ENCODE data around the gene GKN1.

The GKN1 gene

DNA sequence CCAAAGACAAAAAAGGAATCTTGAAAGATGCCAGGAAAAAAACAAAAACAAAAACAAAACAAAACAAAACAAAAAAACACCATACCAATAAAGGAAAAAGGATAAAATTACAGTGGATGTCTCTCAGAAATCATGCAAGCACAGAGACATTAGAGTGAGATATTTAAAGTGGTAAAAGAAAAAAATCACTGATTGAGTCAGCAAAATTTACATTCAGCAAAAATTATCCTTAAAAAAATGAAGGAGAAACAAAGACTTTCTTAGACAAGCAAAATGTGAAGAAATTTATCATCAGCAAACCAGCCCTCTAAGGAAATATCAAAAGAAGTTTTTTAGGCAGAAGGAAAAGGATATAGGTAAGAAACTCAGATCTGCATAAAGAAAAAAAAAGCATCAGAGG lies 10.2 kb upstream of the GKN1 start:
- DNase-seq = no peak

DNA sequence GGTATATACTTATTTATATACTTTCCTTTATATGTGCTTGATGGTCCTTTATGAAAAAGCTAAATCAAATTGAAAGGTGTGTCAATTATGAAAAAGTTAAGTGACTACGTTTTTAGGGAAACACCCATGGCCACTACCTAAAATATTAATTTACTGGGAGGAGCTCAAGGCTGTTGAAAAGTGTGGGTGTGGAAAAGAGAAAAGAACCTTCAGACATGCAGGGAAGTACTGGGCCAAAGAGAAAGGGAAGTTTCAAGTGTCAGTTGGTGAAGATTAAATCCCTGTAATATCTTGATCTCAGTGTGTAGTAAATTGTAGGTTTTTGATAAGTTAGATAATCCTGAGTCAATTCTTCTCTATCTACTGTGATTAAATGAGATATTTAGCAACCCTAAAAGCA lies 6.2 kb upstream of the GKN1 start:
- no peak for DNase-seq

DNA sequence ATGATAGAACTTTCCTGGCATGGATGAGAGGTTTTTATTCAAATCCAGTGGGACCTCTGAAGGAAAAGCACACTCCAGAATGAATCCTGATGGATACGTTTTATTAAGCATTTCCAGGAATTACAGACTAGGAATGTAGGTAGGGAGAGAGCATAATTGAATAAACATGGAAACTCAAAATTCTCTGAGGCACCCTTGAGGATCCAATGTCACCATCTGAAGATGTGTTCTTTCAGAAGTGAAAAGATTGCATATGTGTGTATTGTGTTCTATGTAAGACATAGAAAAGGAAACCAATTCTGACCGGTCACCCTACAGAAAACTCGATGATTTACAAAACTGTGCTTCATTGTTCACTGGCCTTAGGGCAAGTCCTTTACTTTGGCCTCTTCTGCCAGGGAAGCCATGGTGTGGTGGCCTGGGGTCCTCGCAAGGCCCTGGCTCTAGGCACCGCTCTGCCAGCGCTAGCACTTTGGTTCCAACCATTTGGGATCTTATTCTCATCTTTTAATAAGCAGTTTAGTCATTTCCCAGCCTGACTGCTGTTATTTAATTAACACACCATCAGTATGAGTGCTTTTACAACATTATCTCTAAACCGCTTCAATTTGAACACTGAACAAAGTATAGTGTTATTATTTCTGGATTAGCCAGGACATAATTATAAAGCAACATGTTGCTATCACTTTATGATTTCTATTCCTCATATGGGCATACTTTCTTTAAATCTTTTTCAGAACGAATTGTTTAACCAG lies 4.5 kb upstream of the GKN1 start:
- DNase-seq = no peak

DNA sequence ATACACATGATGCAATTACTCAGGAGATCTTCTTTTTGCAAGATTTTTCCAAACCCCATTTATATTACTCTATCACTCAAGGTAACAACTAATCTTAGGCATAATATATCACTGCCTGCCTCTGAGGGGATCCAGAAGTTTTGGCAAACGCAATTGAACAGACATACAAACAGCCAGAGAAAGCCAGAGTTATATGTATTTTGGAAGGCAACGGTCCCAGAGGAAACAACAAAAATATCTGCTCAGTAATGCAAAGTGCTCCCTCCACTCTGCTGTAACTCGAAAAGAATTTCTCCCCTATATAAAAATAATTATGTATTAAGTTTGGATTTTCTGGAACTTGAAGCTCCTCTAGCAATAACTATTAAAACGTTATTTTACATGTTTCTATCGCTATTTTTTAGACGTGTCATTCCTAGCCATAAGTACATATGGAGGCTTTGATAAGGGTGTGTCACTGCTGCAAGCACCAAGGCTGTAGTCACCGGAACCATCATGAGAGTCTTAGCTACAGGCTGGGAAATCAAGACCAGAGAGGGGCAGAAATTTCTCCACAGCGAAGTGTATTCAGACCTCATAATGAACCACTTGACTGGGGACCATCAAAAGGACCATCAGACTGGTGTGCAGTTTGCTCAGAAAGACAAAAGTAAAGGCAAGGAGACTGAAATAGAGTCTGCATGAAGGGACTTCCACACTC lies 3.7 kb upstream of the GKN1 start:
- DNase-seq = no peak

DNA sequence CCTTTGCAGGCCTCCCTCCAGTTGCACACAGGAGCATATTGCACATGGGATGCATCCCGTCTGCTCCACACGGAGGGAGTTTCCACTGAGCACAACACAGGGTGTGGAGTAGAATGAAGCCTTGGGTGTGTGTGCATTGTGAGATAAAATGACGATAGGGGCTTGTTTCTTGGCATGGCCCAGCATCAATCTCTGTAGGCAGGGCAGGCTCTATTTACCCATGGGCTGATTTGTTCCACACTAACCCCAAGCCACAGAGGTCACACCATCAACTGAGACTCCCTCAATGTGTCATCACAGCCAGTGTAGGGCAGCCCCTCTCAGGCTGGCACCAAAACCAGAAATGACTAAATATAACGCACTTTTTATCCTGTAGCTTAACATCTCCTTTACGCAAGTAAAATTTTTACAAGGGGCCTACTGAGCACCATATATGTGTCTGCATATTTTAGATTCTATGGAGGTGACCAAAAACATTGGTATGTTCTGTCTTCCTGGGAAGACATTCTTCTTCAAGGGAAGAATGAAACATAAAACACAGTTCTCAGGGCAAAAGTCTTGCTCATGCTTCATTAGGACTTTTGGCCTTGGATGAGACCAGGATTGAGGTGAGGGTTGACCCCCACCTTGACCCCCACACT lies 2.7 kb upstream of the GKN1 start:
- DNase-seq = no peak

DNA sequence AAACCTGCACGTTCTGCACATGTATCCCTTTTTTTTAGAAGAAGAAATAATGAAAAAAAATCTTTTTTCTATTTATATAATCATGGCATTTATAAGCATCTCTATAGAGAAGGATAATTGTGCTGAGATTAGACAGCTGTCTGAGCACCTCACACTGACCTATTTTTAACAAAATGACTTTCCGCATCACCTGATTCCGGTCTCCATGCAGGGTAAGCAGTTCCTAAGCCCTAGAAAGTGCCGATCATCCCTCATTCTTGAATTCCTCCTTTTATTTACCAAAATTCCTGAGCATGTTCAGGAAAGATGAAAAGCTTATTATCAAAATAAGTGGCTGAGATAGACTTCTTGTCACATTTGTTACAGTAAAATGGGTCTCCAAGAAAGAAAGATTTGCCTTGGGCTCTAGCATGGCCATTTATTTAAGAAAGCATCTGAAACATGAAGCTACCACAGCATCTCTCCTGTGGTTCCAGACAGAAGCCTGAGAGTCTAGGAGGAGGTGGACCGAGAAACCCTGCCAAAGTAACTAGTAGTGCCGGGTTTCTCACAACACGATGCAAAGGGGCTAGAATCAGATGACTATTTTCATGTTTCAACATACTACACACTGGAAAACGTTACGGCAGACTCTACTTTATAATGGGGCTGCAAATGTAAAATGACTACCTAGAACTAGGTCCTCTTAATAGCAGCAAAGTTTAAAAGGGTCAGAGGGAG lies 670 bp downstream of the GKN1 start:
- no peak for DNase-seq

DNA sequence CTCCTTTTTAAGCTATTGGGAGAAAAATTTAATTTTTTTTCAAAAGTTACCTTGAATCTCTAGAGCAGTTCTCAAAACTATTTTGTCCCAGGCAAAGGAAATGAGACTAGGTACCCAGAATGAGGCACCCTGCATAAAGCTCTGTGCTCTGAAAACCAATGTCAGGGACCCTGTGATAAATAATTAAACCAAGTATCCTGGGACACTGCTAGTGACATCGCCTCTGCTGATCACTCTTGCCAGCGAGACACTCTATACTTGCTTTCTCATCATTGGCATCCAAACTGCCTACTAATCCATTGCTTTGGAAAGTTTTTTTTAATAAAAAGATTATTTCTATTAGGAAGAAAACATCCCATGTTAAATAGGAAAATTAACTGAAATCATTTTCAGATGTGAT lies 1.4 kb downstream of the GKN1 start:
- DNase-seq = no peak

DNA sequence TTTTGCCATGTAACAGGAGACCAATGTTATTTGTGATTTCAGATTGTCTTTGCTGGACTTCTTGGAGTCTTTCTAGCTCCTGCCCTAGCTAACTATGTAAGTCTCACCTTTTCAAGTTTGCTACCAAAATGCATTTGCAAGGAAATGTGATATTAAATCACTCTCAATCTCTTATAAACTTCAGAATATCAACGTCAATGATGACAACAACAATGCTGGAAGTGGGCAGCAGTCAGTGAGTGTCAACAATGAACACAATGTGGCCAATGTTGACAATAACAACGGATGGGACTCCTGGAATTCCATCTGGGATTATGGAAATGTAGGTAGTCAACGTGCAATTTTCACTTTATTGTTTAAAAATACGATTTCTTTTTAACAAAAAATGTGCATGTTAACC lies 3.0 kb downstream of the GKN1 start:
- DNase-seq = no peak

DNA sequence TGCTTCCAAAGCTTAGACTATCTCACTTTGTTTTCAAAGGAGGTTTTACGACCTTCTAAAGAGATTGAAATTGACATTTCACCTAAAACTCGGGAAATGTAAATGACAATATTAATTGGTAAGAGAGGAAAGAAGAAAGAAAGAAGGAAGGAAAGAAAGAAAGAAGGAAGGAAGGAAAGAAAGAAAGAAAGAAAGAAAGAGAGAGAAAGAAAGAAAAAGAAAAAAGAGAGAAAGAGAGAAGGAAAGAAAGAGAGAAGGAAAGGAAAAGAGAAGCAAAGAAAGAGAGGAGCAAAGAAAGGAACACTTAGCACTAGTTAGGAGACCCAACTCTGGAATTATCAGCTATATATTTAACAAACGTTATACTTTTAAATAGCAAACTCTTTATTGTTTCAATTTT lies 3.7 kb downstream of the GKN1 start:
- no peak for DNase-seq

DNA sequence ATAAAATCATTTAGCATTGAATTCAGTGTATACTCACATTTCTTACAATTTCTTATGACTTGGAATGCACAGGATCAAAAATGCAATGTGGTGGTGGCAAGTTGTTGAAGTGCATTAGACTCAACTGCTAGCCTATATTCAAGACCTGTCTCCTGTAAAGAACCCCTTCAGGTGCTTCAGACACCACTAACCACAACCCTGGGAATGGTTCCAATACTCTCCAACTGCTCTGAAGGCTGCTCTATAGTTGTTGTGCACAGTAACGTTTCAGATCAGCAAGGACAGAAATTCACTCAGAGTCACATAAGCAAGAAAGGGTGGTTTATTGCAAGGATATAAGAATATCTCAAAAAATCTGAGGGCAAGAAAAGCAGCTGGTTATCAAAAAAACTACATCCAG lies 6.5 kb downstream of the GKN1 start:
- no peak for DNase-seq

DNA sequence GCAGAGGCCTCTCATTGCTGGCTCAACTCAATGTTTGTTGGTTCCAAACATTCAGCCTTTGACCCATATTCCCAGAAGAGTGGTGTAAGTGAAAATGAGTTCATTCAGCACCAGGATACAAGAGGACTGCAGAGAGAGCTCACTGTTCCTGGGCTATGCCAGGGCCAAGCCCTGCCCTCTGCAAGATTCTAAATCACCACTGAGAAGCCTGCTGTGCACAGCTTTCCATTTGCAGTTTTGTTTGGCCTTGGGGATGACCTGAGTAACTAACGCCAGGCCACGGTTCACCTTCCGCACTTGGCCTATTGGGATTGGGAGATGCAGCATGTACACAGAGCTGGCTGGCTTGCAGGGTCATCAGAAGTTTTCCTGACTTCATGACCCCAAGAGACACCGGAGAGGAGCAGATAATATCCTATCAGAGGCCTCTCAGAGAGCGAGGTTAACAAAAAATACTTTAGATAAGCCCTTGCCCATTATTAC lies 12.6 kb downstream of the GKN1 start:
- no peak for DNase-seq

DNA sequence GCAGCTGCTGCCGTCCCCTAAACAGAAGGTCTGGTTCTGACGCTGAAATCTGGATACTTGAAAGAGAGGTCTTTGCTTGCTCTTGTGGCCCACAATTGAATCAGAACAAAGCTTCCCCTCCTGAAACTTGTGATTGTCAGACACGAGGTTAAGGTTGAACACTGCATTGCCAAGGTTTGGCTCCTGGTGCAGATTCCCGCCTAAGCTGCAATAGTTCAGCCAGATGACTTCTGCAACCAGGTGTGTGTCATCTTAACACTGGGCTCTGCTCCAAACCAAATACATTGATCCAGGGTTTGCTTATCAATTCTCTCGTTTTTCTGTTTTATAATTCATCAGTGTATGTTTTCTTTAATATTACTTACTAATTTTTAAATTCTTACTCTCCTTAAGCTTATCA lies 14.6 kb downstream of the GKN1 start:
- DNase-seq = no peak

DNA sequence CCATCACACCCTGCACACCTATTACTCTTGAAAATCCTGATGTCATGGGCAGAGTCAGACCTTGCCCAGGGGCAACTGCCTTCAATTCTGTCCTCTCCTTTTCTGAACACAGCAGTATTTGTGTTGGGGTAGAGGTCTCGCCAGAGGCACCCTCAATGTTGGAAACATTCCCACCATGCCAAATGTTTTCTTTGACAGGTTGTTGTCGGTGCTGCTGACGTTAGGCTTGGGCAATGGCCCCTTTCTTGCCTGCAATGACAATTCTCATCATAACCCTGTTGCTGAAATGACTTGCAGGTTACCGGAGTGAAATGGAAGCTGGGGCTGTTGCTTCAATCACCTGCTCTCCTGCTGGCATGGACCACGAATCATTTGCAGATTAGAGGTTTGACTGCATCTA lies 17.9 kb downstream of the GKN1 start:
- DNase-seq = no peak

DNA sequence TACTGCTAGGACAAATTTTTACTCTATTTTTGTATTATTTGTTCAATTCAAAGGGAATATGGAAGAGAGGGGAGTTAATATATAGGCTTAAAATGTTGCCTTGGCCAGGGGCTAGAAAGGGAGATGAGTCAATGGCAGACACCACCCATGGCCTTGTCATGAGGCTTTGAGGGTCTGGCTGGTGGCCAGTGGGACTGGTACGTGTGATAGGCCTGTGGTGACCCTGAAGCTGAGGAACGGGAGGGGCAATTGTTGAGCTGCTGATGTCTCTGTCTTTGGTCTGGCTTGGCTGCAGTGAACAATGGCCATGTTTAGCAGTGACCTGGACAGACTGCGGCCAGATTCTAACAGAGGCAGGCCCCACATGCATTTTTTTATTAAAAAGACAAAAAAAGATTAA lies 18.5 kb downstream of the GKN1 start:
- DNase-seq = no peak

DNA sequence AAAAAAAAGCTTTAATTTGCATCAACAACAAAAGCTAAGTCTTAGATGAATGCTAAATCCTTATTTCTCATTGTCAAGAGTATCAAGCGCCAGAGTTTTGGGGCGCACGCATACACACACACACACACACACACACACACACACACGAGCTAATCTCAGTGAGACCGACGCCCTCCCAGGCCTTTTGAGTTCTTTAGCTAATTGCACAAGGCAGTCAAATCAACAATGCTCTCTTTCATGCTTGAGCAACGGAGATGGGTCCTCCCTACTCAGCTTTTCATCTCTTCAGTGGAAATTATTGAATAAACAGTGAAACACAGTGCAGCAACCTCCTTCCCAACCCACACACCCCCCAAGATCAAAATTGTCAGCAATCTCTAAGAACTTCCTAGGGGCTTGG lies 19.2 kb downstream of the GKN1 start:
- no peak for DNase-seq

DNA sequence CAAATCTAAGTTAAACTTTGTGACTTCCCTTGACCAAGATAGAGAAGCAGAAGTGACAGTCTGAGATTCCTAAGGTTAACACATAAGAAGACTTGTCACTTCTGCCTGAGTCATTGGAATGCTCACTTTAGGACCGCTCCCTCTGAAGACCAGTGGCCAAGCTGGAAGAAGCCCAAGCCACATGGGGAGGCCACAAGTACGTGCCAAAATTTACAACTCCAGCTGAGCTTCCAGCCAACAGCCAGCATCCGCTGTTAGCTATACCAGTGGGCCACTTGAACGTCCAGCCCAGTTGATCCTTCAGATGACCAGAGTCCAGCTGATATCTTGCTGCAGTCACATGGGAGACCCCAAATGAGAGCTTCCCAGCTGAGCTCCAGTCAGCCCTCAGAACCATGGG lies 20.4 kb downstream of the GKN1 start:
- no peak for DNase-seq

DNA sequence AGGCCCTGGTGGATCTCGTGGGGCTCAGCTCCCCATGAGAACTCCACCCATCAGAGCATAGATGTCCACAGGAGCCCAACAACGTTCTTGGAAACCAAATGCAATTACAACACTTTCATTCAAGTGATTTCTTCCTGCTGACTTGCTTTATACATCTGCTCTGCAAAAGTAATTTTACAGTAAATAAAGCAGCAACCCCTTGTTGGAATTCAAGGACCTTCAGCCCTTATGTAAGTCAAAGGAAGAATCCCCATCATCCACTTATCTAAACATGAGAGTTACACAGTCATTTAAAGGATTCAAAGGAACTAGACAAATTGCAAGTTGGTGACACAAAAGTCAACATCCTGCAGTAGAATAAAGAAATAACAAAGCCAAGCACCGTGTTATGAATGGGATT lies 21.5 kb downstream of the GKN1 start:
- no peak for DNase-seq

DNA sequence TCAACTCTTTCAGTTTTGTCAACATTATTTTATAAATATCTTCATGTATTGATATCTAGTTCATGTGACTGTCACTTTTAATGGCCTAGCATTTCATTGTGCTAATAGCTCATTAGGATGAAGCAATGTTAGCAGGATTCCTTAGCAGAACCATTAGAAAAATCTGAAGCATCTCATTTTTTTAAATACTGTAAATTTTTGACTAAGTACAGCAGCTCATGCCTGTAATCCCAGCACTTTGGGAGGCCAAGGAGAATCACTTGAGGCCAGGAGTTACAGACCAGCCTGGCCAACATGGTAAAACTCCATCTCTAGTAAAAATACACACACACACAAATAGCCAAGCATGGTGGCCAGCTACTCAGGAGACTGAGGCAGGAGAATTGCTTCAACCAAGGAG lies 23.0 kb downstream of the GKN1 start:
- DNase-seq = no peak

DNA sequence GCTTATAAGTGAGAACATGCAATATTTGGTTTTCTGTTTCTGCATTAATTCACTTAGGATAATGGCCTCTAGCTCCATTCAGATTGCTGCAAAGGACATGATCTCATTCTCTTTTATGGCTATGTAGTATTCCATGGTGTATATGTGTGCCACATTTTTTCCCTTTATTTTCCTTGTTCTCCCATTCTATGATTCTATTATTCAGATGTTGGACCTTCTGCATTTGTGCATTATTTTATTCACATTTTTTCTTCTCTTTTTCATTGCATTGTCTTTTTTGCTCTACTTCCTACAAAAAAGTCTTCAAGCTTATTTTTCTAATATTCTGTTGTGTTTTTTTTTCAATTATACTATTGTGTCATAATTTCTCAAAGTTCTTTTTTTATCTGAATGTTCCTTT lies 27.4 kb downstream of the GKN1 start:
- DNase-seq = no peak

DNA sequence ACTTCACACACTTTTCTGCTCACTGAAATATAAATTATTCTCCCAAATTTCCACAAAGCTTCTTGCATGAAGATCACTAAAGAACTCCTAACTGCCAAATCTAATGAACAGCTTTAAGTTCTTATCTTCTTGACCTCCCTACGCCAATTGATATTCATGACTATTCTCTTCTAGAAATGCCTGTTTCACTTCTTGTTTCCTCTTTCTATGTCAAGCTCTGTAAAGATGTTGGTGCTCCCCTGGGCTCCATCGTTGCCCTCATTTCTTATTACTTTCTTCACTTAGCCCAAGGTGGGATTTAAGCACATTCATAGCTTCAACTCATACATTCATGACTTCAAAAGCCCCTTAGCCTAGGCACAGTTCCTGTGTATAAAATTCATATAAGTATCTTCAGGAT lies 29.3 kb downstream of the GKN1 start:
- DNase-seq = no peak

DNA sequence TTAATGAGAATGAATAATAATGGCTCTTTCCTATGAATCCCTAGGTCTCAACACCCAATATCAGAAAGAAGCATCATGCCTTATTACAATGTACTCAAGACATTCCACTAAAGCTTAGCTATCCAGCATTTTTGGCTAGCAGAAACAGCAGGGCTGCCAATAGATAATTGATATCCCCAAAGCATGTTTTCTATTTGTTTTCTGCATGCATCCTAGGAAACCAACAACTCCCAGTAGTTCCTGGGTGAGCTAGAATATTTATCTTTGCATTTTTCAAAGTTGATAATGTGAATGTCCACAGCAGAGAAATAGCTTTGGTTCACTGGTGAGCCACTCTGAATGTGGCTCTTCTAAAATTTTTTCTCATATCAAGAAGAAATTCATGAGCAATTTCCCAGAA lies 32.7 kb downstream of the GKN1 start:
- DNase-seq = no peak

DNA sequence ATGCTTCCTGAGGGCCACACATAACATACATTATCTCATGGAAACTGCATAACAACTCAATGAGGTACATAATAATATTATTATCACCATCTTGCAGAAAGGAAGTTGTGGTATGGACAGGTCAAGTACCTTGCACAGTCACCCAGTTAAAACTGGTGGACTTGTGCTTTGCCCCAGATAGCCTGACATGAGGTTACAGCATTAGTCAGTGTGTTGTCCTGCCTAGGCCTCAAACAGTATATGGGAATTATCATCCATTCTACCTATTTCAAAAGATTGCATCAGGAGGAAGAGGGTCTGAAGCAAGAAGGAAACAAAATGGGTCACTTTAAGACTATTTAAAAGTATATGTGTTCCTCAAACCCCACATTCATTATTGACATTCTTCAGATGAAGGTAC lies 33.2 kb downstream of the GKN1 start:
- no peak for DNase-seq

DNA sequence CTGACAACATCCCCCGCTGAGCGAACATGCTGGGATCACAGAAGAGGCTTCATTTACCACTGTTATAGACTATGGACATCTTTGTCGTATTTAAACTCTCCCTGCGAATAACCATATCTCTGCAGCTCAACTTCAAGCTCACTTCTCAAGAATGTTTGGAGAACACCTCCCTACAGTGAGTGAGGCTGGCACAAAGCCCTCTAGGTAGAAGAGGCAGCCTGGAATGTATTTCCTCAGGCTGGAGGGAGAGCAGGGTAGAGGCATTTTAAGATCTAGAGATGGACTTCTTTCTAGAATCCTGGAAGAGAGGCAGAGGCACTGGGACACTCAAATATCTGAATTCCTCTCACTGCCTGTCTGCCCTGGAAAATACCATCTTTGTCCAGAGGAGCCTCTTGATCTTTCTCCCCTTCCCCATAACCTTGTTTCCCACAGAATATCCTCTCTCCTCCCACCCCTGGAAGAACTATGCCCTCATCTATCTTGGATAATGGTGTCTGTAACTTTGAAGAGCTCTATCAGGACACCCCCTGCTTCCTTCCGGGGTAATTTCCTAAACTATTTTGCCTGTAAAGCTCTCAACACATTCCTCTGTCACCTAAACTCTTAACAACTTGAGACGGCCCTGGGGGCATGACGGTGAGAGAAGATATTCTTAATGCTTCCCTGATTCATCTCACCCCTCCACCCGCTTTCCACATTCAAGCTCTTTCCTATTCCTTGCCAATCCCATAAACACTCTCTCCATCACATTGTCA lies 36.2 kb downstream of the GKN1 start:
- no peak for DNase-seq

Data from activated CD4-positive, alpha-beta T cell treated with anti-CD3 and anti-CD28 coated beads, Interleukin-2, amount 50 U/mL, for 1 hour (primary cell).